Right forelimb (tissue), 1 donor: ENCODE data around the gene TTC34.

ENCODE experiments used
- DNase-seq: peaks from one replicate; pipeline ENCODE4 v3.0.0-alpha.2; 2018

Gene TTC34

GRCh38 chr1:2623571-2624337, 177.7 kb downstream of the TTC34 start:
- no peak for DNase-seq

- no peak for DNase-seq
Measured at GRCh38 chr1:2617971-2618470, 183.5 kb downstream of the TTC34 start.

GRCh38 chr1:2614145-2614544, 187.3 kb downstream of the TTC34 start:
- DNase-seq: no peak

GRCh38 chr1:2612591-2613365, 188.7 kb downstream of the TTC34 start:
- DNase-seq: peak; percentile 26

GRCh38 chr1:2611621-2612437, 189.7 kb downstream of the TTC34 start:
- DNase-seq: peak; percentile 43

- DNase-seq: peak; percentile 64
Measured at GRCh38 chr1:2611031-2611501, 190.4 kb downstream of the TTC34 start.

GRCh38 chr1:2610036-2610959, 191.2 kb downstream of the TTC34 start:
- DNase-seq: peak; percentile 43

GRCh38 chr1:2609319-2610035, 192.0 kb downstream of the TTC34 start:
- no peak for DNase-seq

- DNase-seq: peak; percentile 55
Measured at GRCh38 chr1:2607641-2608091, 193.8 kb downstream of the TTC34 start.

GRCh38 chr1:2606881-2607621, 194.4 kb downstream of the TTC34 start:
- DNase-seq: peak; percentile 45

GRCh38 chr1:2606396-2606880, 195.1 kb downstream of the TTC34 start:
- DNase-seq: no peak

GRCh38 chr1:2605509-2606395, 195.7 kb downstream of the TTC34 start:
- peak; percentile 21 for DNase-seq

GRCh38 chr1:2604844-2605508, 196.5 kb downstream of the TTC34 start:
- DNase-seq: peak; percentile 34

- DNase-seq: no peak
Measured at GRCh38 chr1:2604156-2604843, 197.2 kb downstream of the TTC34 start.

GRCh38 chr1:2603521-2604155, 197.9 kb downstream of the TTC34 start:
- no peak for DNase-seq

GRCh38 chr1:2602866-2603520, 198.5 kb downstream of the TTC34 start:
- DNase-seq: no peak
